GM21576 (cell line): ENCODE results near the gene CRB2.

Experiments used
- ATAC-seq: cut with Tn5 transposase; IDR thresholded peaks from one replicate; pipeline ENCODE4 v1.9.1; 2021; ENCODE audit warnings: mild to moderate bottlenecking, moderate library complexity; ENCODE audit not compliant: unreplicated experiment

The CRB2 gene

DNA sequence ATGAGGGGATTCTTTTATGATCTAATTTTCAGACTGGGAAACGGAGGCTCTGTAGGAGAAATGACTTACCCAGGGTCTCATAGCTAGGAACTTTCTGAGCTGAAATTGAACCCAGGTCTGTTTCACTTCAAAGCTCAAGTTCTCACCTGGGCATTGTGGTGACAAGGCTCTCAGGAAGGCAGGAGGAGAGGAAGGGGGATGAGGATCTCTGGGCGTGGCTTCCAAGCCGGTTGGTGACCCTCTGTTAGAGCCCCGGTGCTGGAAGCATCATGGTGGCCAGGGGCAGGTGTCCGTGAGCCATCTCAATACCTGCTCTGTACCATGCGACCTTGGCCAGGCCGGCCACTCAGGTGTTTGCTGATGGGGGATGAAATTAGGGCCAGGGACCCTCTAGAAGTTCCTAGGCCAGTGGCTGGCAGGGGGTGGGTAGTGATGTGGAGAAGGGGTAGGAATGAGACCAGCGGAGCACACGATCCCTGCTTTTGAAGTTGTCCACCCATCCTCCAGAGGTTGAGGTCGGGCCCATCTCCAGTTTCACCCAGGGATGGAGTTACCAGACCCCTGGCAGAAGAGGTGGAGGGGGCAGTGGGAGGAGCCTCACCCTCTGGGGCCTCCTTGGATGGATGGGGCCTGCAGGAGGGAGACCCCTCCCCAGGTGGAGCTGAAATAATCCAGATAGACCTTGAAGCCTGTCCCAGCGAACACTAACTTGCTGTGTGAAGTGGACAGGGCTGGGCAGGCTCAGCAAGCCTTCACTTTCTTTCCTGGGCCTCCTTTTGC, 5.9 kb downstream of the CRB2 start:
- no peak for ATAC-seq

GRCh38 chr9:123362856-123363255, 6.9 kb downstream of the CRB2 start:
- no peak for ATAC-seq

DNA sequence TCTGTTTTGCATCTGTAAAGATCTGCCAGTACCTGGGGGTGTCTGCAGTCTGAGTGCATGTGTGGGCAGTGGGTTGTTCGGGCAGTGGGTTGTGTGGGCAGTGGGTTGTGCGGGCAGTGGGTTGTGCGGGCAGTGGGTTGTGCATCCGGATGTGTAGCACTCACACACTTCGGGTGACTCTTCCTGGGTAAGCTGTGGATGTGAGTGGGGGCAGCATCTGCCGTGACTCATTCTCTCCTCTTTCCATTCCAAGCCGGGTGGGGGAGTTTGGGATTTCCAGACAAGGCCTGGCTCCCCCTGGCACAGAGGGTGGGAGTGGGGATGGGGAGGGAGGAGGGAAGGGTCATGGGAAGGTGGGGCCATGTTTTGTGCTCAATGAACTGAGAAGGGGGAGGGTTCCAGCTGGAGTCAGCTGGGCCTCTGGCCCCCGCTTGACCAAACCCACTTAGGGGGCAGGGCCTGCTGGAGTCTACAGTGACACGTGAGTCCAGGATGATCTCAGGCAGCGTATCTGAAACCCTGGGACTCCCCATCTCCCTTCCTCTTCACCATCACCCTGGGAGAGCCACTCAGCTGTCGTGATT, 8.3 kb downstream of the CRB2 start:
- no peak for ATAC-seq

- no peak for ATAC-seq
These were observed 9.4 kb downstream of the CRB2 start for GRCh38 chr9:123365287-123365880.

DNA sequence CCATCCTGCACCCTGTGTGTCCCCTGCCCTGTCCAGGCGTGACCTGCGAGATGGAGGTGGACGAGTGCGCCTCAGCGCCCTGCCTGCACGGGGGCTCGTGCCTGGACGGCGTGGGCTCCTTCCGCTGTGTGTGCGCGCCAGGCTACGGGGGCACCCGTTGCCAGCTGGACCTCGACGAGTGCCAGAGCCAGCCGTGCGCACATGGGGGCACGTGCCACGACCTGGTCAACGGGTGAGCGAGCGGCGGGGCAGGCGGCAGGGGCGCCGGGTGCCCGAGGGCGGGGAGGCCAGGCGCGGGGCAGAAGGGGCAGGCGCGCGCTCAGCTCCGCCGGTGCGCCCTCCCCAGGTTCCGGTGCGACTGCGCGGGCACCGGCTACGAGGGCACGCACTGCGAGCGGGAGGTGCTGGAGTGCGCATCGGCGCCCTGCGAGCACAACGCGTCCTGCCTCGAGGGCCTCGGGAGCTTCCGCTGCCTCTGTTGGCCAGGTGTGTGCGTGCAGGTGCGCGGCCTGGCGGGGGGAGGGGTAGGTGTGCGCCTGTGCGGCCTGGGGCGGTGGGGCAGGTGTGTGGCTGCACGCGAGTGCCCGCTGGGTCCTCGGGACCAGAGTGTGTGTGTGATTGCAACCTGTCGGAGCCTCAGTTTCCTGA, 10.0 kb downstream of the CRB2 start:
- no peak for ATAC-seq

DNA sequence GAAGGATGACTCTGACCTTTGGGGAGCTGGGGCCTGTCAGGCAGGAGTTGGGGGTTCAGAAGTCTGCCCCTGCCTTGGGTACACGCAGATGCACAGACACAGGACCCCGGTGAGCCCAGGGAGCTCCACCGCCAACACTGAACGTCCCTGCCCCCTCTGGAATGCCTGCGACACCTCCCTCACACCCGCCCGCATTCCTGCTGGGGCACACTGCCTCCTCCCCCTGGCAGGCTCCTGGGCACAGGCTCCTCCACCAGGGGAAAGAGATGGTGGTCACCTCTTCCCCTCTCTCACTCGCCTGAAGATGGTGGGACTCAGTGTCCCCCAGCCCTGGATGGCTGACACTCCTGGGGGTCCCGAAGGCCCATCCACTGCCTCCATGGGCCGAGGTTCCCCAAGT, 12.0 kb downstream of the CRB2 start:
- no peak for ATAC-seq

- no peak for ATAC-seq
These were observed 12.6 kb downstream of the CRB2 start for GRCh38 chr9:123368536-123369153.

- no peak for ATAC-seq
These were observed 13.3 kb downstream of the CRB2 start for GRCh38 chr9:123369296-123369695.

DNA sequence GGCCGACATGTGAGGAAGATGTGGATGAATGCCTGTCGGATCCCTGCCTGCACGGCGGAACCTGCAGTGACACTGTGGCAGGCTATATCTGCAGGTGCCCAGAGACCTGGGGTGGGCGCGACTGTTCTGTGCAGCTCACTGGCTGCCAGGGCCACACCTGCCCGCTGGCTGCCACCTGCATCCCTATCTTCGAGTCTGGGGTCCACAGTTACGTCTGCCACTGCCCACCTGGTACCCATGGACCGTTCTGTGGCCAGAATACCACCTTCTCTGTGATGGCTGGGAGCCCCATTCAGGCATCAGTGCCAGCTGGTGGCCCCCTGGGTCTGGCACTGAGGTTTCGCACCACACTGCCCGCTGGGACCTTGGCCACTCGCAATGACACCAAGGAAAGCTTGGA, 14.1 kb downstream of the CRB2 start:
- no peak for ATAC-seq

GRCh38 chr9:123370526-123371227, 14.7 kb downstream of the CRB2 start:
- no peak for ATAC-seq

DNA sequence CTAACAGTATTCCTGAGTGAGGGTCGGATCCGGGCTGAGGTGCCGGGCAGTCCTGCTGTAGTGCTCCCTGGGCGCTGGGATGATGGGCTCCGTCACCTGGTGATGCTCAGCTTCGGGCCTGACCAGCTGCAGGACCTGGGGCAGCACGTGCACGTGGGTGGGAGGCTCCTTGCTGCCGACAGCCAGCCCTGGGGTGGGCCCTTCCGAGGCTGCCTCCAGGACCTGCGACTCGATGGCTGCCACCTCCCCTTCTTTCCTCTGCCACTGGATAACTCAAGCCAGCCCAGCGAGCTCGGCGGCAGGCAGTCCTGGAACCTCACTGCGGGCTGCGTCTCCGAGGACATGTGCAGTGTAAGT, 15.2 kb downstream of the CRB2 start:
- no peak for ATAC-seq

DNA sequence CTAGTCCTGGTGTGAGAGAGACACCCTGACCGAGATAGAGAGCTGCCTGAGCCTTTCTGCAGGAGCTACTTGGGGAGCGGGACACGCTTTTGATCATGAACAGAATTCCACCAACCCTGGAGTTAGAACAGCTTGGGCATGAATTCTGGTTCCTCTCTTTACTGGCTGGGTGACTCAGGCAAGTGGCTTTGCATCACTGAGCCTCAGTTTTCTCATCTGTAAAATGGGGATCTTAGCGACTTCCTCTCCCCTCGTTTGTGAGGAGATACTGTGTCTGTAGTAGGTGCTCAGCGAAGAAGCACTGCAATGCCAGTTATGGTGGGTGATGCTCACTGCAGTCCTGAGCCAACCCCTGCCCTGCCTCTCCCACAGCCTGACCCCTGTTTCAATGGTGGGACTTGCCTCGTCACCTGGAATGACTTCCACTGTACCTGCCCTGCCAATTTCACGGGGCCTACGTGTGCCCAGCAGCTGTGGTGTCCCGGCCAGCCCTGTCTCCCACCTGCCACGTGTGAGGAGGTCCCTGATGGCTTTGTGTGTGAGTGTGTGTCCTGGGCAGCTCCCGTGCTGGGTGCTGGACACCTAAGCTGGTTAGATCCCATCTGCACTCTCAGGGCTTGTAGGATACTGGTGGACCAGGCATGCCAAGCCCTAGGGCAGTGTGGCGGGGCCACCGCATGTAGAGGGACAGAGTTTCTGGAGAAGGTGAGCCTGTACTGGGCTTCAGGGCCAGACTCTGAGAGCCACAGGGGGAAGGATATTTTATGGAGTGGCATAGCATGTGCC, 16.0 kb downstream of the CRB2 start:
- ATAC-seq: no peak

- no peak for ATAC-seq
These were observed 16.9 kb downstream of the CRB2 start for GRCh38 chr9:123372766-123373446.

GRCh38 chr9:123373447-123373923, 17.5 kb downstream of the CRB2 start:
- no peak for ATAC-seq

- ATAC-seq: no peak
These were observed 17.9 kb downstream of the CRB2 start for GRCh38 chr9:123373946-123374345.

- no peak for ATAC-seq
These were observed 19.6 kb downstream of the CRB2 start for GRCh38 chr9:123375469-123376132.

DNA sequence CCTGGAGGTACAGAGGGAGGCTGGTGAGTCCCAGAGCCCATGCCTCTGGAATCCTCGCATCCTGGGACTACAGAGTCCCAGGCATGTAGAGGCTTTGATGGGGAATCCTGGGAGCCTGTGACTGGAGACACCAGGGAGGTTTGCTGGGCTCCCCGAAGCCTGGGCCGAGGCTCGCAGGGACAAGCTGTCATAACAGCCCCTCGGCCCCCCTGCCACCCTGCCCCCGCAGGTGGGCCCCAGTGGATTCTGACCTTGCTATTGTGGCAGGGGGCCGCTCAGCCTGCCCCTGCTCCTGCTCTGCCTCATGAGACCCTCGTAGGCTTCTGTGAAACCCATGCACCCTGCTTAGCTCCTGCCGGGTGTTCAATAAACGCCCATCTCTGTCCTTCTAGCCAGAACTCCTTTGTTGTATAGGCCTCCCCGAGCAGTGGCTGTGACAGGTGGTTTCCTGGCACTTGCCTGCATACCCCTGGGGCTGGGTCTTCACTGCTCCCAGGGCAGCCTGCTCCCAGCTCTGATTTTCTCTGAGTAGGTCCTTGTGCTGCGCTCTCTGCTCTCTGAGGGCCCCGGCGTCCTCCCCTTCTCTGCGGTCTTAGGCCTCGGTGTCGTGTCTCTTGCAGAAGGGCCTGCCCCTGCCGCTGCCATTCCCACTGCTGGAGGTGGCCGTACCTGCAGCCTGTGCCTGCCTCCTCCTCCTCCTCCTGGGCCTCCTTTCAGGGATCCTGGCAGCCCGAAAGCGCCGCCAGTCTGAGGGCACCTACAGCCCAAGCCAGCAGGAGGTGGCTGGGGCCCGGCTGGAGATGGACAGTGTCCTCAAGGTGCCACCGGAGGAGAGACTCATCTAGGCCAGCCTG, 20.4 kb downstream of the CRB2 start:
- ATAC-seq: no peak
